Activated CD8-positive, alpha-beta memory T cell treated with anti-CD3 and anti-CD28 coated beads for 1 hour (primary cell): ENCODE data around the gene DDX10.
"Not testable (repeated sequence)": the region's sequence is repeated elsewhere in the genome, so short reads cannot be mapped to it uniquely, and the experiment has no call there.

Experiments used
- DNase-seq, 2 donors: peaks; one replicate each; pipeline ENCODE4 v3.0.0-alpha.2; 2020; ENCODE audit warnings: low read depth in 1 of 2; ENCODE audit errors: extremely low read depth in 1 of 2

The DDX10 gene

GRCh38 chr11:108713076-108713790 is 48.4 kb downstream of the DDX10 start:
- no peak for DNase-seq

- no peak for DNase-seq
Observed at GRCh38 chr11:108715239-108715638, 50.4 kb downstream of the DDX10 start.

- no peak for DNase-seq
Observed at GRCh38 chr11:108718466-108718865, 53.6 kb downstream of the DDX10 start.

DNA sequence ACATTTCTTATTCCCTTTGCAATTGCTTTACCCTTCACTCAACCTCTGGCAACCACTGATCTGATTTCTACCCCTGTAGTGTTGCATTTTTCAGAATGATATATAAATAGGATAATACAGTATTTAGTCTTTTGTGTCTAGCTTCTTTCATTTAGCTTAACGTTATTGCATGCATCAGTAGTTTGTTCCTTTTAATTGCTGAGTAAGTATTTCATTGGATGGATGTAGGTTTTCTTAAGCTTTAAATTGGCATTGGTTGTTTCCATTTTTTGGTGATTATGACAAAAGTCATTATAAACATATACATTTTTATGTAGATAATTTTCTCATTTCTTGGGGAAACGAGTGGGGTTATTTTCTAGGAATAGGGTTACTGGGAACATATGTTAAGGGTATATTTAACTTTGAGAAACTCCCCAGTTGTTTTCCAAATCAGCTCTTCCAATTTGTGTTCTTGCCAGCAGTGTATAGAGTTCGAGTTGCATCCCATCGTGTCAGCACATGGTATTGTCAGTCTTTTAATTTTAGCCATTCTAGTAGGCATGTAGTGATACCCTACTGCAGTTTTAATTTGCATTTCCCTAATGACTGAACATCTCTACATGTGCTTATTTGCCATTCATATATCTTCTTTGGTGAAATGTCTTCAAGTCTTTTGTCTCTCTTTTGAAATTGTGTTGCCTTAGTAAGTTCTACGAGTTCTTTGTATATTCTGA is 60.3 kb downstream of the DDX10 start:
- DNase-seq = no peak

GRCh38 chr11:108726077-108726800 is 61.4 kb downstream of the DDX10 start:
- no peak for DNase-seq

- DNase-seq = no peak
Observed at GRCh38 chr11:108727665-108728064, 62.8 kb downstream of the DDX10 start.

- DNase-seq = no peak
Observed at GRCh38 chr11:108729227-108729871, 64.5 kb downstream of the DDX10 start.

DNA sequence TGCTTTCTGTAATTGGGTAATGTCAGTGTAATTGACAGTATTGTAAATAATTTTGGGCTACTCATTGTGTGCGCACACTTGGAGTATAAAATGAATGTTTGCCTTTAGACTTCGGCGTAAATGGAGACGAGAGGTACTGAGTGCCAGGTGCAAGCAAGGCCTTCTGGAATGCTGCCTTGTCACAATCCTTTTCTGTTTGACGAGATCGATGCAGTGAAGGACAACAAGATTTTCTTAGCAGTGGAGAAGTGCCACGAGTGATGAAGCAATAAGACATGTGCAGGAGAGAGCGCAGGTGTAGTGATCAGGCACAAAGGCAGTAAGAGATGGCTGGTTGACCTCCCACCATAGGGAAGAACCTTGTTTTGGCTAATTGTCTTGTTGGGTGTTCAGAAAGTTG is 67.5 kb downstream of the DDX10 start:
- DNase-seq = no peak

- no peak for DNase-seq
Observed at GRCh38 chr11:108733479-108734116, 68.7 kb downstream of the DDX10 start.

DNA sequence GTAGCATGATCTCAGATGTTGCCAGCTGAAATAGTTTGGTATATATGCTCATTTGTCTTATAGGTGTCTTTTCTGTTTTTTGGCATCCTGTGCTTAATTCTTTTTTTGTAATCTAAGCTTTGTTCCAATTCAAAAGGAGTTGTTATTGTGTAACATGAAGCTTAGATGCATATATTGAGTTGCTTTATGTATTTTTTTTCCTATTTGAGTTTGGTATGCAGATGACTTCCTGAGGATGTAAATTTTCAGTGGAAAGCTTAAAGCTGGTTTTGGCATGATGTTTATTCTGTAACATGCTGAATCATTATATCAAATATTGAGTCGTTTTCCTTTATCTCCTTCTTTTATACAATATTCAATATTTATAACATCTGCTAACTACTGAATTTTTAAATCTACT is 69.4 kb downstream of the DDX10 start:
- no peak for DNase-seq

- no peak for DNase-seq
Observed at GRCh38 chr11:108734956-108735559, 70.2 kb downstream of the DDX10 start.

- not testable (repeated sequence) for DNase-seq
Observed at GRCh38 chr11:108740132-108740531, 75.3 kb downstream of the DDX10 start.

- no peak for DNase-seq
Observed at GRCh38 chr11:108743851-108744250, 79.0 kb downstream of the DDX10 start.

DNA sequence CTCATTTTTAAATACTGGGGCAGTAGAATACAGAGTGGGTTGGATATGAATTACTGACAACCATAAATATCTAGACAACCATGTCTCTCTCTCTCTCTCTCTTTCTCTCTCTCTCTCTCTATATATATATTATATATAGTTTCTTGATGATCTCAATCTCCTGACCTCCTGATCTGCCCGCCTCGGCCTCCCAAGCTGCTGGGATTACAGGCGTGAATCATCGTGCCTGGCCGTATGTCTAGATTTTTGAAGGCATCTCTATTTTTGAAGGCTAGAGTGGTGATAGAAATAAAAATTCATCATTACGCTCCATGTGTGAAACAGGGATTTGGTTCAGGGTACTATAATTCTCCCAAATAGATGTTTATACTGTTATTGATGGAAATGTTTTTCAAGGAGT is 84.1 kb downstream of the DDX10 start:
- no peak for DNase-seq

DNA sequence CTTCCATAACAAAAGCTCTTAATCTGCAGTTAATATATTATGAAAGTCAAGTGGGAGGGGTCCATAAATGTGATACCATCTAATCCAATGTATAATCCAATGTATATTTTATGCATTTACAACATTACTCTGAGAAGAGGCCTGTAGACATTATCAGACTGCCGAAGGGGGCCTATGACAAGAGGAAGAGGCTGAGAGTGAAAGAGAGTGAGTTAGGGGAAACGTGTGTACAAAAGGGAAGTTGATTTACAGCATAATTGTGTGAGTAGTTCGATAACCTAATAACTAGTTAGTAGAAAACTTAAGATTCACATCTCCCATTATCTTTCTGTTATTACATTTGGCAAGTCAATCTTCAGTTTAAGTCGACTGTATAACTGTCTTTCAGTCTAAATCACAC is 86.6 kb downstream of the DDX10 start:
- DNase-seq = no peak

- no peak for DNase-seq
Observed at GRCh38 chr11:108752297-108752751, 87.5 kb downstream of the DDX10 start.

- no peak for DNase-seq
Observed at GRCh38 chr11:108754901-108755625, 90.2 kb downstream of the DDX10 start.

- no peak for DNase-seq
Observed at GRCh38 chr11:108757630-108758029, 92.8 kb downstream of the DDX10 start.

DNA sequence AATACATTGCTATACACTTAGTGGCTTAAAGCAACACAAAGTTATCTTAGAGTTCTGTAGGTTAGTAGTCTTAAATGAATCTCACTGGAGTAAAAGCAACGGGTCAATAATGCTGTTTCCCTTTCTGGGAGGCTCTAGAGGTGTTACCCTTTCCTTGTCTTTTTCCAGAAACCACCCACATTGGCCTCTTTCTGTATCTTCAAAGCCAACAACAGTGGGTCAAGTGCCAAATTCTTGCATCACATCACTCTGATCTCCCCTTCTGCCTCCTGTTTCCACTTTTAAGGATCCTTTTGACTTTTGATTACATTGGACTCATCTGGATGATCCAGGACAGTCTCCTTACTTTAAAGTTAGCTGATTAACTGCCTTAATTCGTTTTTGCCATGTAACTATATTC is 93.6 kb downstream of the DDX10 start:
- no peak for DNase-seq
